Central memory CD4-positive, alpha-beta T cell (primary cell): ENCODE data around the gene ITLN2.
"Not testable (repeated sequence)": the region's sequence is repeated elsewhere in the genome, so short reads cannot be mapped to it uniquely, and the experiment has no call there.

Experiments
- DNase-seq: peaks from one replicate; pipeline ENCODE4 v3.0.0; 2022

The ITLN2 gene

DNA sequence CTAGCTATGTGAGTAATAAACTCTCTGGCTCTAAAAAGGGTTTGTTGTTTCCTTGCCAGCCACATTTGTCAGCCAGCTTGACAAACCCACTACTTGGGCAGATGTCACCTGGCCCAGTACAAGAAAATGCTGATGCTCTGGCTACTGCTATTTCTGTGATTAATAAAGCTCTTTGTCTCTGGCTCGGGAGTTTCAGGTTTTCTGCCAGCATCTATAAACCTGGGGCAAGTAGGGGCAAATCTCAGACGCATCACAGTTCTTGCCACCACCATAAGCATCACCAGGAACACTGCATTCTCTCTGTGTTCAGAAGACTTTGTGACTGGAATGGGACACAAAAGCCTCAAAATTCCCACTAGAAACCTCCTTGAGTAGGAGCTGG is 2.5 kb downstream of the ITLN2 start:
- no peak for DNase-seq

DNA sequence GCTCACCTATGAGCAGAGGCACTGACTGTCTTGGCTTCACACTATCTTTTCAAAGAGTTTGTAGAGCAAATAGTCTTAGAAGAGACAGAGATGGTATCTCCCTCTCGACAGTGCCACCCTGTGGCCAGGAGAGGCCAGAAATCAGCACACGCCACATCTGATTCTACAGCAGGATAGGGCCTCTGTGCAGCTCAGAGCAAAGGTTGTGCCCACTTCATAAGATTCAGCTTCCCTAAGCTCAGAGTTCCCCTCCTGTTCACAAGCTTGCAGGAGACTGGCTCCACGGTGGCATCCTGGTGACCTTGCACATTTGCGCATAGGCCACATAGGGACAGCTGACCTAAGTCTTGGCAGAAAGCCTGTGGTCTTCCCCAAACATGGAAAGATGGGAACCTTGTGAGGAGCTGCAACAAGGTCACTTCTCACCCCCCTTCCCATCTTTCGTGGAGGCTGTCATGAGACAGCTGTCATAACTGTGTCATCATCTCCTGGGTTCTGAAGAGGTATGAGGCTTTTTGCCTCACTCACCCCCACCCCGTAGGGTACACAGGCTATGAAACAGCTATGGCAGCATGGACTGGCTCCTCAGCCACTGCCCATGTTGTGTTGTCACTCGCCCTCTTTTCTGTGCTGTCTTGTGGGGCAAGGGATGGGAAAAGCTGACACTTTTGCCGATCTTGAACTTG is 3.0 kb downstream of the ITLN2 start:
- DNase-seq, result peak; percentile 63

DNA sequence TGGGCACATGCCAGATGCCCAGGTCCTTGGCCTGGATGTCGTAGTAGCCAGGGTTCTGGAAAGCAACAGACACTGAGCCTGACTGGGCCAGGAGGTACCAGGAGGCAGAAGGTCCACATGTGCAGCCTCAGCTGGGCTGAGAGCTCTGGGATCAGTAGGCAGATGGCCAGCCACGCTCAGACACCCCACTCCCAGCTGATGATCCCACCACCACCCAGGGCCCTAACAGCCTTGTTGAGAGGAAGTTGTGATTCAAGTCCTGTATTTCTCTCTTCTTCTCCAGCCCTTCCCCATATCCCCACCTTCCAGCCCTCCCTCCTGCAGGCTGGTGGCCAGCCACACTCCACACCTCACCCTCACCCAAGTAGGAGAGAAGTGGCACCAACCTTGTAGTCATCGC is 4.0 kb downstream of the ITLN2 start:
- DNase-seq, result no peak

DNA sequence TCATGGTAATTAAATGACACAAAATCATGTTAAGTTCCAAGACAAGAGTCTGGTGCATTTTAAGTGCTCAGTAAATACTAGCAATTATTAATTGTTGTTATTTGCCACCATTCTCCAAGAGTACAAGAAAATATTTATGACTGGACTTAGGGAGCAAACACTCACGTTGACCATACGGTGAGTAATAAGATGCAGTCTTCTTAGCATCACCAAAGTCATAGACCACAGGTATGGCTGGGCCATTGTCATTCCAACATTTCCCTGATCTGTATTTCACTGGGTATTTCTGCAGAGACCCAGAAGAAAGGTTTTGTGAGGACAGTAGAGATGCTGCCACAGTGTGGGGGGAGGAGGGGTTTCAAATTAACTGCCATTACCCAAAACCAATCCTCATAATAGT is 4.7 kb downstream of the ITLN2 start:
- DNase-seq, result no peak

DNA sequence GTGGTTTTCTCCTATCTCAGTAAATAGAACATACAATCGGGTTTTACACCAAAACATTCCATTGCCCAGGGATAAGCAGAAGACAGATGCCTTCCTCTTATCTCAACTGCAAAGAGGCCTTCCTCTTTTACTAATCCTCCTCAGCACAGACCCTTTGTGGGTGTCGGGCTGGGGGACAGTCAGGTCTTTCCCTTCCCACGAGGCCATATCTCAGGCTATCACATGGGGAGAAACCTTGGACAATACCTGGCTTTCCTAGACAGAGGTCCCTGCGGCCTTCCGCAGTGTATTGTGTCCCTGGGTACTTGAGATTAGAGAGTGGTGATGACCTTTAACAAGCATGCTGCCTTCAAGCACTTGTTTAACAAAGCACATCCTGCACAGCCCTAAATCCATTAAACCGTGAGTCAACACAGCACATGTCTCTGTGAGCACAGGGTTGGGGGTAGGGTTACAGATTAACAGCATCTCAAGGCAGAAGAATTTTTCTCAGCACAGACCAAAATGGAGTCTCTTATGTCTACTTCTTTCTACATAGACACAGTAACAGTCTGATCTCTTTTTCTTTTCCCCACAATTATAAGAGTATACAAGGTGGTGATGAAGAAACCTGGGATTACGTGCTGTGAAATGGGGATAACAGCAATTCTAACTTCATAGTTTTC is 5.3 kb downstream of the ITLN2 start:
- DNase-seq, result not testable (repeated sequence)

DNA sequence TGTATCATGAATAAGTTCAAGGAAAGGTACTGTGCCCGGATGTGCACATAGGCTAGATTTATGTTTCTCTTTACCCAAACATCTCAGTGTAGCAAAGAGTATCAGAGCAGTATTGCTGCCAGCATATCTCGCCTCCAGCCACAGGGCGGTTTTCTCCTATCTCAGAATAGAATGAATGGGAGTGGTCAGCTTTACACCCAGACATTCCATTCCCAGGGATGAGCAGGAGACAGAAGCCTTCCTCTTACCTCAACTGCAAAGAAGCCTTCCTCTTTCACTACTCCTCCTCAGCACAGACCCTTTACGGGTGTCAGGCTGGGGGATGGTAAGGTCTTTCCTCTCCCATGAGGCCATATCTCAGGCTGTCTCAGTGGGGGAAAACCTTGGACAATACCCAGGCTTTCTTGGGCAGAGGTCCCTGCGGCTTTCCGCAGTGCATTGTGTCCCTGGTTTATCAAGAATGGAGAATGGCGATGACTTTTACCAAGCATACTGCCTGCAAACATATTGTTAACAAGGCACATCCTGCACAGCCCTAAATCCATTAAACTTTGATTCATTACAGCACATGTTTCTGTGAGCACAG is 7.3 kb downstream of the ITLN2 start:
- not testable (repeated sequence) for DNase-seq

DNA sequence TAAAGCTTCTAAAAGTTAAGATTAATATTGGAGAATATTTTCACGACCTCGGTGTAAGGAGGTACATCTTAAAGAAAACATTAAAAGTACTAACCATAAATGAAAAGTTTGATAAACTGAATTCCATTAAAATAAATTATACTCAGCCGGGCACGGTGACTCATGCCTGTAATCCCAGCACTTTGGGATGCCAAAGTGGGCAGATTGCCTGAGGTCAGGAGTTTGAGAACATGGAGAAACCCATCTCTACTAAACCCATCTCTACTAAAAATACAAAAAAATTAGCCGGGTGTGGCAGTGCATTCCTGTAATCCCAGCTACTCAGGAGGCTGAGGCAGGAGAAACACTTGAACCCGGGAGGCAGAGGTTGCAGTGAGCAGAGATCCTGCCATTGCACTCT is 8.7 kb downstream of the ITLN2 start:
- DNase-seq, result not testable (repeated sequence)

DNA sequence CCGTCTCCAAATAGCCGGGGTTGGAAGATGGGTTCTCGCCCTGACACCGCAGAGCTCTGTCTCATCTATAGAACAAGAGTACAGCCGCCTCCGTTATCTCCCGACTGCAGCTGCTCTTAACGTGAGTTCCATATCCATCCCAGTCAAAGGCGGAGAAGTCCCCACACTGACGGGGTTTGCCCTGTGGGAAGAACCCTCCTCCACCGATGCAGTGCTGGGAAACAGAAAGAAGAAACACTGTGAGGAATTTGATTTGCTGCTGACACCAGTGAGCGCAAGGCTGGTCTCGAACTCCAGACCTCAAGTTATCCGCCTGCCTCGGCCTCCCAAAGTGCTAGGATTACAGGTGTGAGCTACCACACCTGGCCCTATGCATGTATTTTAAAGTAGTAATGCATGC is 9.5 kb downstream of the ITLN2 start:
- DNase-seq, result no peak

DNA sequence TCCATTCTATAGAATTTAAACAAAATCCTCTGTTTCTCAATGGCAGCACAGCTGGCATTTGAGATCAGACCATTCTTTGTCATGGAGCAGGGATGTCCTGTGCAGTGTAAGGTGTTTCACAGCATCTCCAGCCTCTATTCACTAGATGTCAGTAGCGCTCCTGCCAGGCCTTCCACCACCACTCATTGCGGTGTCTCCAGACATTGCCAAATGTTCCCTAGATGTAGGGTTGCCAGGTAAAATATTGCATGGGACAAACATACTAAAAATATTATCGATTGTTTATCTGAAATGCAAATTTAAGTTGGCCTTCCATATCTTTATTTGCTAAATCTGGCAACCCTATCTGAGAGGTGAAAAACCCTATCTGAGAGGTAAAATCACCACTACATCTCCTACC is 11.7 kb downstream of the ITLN2 start:
- DNase-seq, result no peak

DNA sequence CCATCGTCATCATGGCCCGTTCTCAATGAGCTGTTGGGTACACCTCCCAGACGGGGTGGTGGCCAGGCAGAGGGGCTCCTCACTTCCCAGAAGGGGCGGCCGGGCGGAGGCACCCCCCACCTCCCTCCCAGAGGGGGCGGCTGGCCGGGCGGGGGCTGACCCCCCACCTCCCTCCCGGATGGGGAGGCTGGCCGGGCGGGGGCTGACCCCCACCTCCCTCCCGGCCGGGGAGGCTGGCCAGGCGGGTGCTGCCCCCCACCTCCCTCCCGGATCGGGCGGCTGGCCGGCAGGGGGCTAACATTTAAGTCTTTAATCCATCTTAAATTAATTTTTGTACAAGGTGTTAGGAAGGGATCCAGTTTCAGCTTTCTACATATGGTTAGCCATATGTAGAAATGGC is 17.9 kb downstream of the ITLN2 start:
- not testable (repeated sequence) for DNase-seq

DNA sequence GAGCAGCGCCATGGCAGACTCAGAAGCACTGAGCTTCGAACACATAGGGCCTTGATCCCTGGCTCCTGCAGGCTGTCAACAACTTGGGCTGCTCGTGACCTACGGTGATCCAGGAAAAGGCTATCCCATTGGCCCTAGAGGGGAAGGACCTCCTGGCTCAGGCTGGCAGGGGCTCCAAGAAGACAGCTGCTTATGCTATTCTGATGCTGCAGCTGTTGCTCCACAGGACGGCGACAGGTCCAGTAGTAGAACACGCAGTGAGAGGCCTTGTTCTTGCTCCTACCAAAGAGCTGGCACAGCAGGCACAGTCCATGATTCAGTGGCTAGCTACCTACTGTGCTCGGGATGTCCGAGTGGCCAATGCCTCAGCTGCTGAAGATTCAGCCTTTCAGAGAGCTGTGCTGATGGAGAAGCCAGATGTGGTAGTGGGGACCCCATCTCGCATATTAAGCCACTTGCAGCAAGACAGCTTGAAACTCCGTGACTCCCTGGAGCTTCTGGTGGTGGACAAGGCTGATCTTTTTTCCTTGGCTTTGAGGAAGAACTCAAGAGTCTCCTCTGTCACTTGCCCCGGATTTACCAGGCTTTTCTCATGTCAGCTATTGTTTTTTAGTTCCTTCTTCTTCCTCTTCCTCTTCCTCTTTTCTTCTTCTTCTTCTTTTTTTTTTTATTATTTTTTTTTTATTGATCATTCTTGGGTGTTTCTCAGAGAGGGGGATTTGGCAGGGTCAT is 18.9 kb downstream of the ITLN2 start:
- no peak for DNase-seq

DNA sequence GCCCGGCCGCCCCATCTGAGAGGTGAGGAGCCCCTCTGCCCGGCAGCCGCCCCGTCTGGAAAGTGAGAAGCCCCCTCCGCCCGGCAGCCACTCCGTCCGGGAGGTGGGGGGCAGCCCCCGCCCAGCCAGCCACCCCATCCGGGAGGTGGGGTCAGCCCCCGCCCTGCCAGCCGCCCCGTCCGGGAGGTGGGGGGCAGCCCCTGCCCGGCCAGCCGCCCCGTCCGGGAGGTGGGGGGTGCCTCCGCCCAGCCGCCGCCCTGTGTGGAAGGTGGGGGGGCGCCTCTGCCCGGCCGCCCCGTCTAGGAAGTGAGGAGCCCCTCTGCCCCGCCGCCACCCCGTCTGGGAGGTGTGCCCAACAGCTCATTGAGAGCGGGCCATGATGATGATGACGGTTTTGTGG is 21.3 kb downstream of the ITLN2 start:
- DNase-seq, result not testable (repeated sequence)

DNA sequence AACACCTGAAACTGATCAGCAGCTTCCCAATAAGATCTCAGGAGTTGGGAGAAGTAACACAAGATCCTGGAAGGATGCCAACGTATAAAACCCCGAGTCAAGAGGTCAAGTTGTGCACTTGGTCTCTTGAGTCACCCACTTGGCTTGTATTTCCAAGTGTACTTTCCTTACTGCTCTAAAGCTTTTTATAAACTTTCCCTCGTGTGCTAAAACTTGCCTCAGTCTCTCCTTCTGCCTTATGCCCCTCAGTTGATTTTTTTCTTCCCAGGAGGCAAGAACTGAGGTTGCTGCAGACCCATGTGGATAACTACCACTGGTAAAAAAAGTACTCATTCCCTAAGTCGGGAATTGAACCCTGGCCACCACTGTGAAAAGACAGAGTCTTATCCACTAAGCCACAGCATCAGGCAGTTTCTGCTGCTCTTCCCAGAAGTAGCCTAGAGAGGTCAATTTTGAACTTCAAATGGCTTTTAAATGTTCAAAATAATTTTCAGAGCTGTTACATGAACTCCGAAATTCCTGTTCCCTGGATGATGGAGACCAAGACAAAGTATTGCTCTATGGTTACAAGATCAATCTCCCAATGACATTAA is 28.9 kb downstream of the ITLN2 start:
- no peak for DNase-seq

DNA sequence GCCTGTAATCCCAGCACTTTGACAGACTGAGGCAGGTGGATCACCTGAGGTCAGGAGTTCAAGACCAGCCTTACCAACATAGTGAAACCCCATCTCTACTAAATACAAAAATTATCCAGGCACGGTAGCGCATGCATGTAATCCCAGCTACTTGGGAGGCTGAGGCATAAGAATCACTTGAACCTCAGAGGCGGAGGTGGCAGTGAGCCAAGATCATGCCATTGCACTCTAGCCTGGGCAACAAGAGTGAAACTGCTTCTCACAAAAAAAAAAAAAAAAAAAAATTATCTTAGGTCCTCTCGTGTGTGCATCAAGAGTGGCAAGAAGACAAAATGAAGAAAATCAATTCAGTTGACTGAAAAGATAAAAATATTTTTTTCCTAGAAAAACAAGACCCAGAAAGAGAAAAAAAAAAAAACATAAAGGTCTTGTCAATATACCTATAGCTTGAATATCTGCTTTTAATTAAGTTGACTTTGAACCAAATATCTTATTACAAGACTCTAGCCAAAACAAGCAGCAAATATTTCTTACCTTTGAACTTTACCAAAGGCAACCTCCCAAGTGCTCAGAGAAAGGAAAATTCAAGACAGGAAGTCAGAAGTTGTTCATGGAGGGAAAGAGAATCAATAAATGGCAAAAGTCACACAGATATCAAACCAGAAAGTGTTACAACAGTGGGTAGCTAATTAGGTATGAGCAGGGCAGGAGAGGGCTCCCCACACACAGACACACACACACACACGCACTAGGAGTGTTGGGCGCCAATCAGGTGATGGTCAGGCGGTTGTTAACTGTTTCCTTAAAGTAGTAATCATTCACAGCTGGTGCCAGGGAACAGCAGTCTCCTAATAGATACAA is 29.6 kb downstream of the ITLN2 start:
- no peak for DNase-seq

DNA sequence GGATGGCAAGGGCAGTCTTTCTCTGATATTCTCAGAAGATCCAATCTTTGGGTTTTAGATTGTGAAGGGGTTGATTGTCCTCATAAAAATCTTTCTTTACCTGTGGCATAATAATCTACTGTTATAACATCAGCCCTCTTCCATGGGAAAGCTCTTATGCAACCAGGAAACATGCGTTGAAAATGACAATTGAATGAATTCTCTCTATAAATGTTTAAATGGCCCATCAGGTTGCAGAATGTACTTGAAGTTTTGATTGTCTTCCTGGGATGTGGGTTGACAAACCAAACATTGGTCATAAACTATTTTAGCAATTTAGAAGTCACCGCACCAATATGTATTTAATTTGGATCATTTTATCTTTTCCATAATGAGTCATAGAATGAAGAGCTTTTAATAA is 37.9 kb downstream of the ITLN2 start:
- no peak for DNase-seq

DNA sequence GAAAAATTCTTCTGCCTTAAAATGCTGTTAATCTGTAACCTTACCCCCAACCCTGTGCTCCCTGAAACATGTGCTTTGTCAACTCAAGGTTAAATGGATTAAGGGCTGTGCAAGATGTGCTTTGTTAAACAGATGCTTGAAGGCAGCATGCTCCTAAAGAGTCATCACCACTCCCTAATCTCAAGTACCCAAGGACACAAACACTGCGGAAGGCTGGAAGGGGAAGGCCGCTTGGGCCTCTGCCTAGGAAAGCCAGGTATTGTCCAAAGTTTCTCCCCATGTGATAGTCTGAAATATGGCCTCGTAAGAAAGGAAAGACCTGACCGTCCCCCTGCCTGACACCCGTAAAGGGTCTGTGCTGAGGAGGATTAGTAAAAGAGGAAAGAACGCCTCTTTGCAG is 41.4 kb downstream of the ITLN2 start:
- not testable (repeated sequence) for DNase-seq

DNA sequence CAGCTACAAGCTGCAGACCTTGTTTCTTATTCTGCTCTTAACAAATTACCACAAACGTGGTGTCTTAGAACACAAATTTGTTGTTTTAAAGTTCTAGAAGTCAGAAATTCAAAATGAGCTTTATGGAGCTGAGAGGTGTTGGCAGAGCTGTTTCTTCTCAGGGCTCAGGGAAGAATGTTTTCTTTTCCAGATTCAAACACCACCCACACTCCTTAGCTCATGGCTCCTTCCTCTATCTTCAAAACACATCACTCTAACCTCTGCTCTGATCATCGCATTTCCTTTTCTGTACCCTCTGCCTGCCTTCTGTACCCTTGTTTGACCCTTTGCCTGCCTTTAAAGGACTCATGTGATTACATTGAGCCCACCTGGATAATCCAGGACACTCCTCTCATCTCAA is 42.7 kb downstream of the ITLN2 start:
- no peak for DNase-seq

DNA sequence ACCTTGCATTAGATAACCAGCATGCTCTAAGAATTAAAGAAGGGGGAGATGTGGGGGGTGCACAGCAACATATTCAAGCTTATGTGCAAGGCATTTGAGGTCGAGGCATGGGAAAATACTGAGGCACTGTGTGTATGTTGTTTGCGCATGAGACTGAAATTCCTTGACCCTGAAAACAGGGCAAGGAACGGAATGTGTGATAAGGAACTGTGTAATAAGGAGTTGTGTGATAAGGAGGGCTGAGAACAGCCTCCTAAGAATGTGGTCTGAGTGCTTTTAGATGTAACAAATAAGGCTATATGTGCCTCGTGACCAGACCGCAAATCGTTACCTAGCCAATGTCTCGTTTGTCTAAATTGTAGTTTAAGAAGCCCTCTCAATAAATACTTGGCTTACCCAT is 43.2 kb downstream of the ITLN2 start:
- DNase-seq, result no peak

DNA sequence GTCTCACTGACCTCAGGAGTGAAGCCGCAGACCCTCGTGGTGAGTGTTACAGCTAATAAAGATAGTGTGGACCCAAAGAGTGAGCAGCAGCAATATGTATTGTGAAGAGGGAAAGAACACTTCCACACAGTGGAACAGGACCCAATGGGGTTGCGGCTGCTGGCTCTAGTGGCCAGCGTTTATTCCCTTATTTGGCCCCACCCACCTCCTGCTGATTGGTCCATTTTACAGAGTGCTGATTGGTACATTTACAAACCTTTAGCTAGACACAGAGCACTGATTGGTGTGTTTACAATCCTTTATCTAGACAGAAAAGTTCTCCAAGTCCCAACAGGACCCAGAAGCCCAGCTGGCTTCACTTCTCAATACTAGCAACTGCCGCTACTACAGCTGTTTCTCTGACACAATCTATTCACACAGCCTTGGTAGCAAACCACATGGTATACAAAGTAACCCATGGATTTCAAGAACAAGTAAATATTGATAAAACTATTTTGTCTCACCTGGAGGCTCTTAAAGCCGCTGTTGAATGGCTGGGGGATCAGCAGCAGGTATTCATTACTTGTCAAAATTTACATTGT is 44.3 kb downstream of the ITLN2 start:
- no peak for DNase-seq

DNA sequence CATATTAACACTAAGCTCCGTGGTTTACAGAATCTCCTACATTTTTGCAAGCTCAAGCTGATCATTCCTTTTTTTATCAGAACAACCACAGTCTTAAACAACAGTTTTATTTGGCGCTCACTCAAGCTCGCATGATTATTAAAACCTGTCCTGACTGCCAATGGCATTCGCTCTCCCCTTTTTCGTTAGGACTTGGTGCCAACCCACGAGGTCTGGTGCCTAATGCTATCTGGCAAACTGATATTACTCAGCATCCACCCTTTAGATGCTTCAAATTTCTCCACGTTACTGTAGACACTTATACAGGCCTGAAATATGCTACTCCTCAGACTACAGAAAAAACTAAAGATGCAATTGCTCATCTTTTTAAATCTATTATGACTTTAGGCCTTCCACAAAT is 46.6 kb downstream of the ITLN2 start:
- no peak for DNase-seq

DNA sequence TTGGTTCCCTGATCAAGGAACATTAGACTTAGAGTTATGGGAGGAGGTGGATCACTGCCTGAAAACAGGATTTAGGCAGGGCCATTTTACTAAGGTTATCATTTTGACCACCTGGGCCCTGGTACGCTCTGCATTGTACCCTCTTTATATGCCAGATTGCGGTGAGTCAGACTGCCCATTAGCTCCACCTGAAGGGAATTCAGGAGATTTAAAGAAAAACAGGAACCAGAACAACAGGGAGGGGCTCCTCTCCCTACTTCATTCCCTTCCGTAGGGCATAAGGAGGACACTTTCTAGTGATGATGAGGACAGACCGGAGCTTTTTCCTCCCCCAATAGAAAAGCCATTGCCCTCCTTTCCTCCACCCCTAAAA is 49.0 kb downstream of the ITLN2 start:
- DNase-seq, result no peak
